ENCODE measurements around the gene CHKA. TPM values are rescaled to one million over a fixed set of nuclear protein-coding genes. Genes with fewer than 3 reads are reported as not detected.

Gene CHKA
- total and polyA plus RNA-seq, 2 of the 8 experiments (the other 6 are each of a cell fraction or from before 2014, with no cell fraction given) = 61.2 to 86.6 TPM

DNA sequence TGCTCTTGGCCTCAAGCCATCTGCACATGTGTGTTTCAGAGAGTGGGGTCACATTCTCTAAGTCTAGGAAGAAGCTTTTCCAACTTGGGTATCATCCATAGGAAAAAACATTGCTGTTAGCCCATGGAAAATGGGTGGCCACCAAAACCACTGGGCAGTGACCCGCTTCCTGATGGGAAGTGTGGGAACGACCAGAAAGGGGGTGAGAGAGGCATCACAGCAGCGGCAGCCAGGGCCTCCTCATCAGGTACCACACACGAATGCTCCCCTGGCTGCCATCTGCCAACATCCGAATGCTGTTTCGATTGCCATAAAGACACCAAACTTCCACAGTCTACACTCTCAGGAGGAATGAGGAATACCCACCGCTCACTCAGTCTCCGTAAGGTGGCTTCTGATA, 40.3 kb downstream of the CHKA start:
- WGBS, 2 experiments (ENCODE audit: extremely low coverage in 1 of 2, insufficient coverage in 1 of 2, insufficient read length in 1 of 2, insufficient replicate concordance in 2 of 2, low coverage in 1 of 2, low lambda C conversion rate in 2 of 2, missing lambda C conversion rate in 1 of 2) = 97% methylated on average over 8 of the region's 8 CpGs; no CpG with 5 or more reads in 1 of the 2 experiments

More for the DNA sequence above, 40.3 kb downstream of the CHKA start:
- Histone ChIP-seq H3K79me1 (ENCODE audit: low read depth, low read length) (peaks cover 17% of the 10 kb centered on the region), H4K91ac (replicated peaks; ENCODE audit: insufficient read length, low read length) (no peak overlapping the region), H3K36me3 (ENCODE audit: control insufficient read depth in 2 of 4, insufficient read depth in 4 of 4, low read length in 3 of 4) (peaks cover 5 to 37% (median 16%) of the 10 kb centered on the region in 4 experiments; a peak in 7 of 8 replicates), H2BK12ac (ENCODE audit: low read depth, low read length) (no peak overlapping the region), H3K9ac (replicated peaks in 1 of 4; ENCODE audit: extremely low read depth in 1 of 4, low read depth in 3 of 4, low read length in 3 of 4) (no peak overlapping the region), H3K4me1 (replicated peaks in 1 of 4; ENCODE audit: control insufficient read depth in 3 of 4, insufficient read depth in 4 of 4, low read length in 3 of 4) (no peaks in the 10 kb centered on the region), H4K8ac (ENCODE audit: extremely low read depth, insufficient read depth, low read length) (no peak overlapping the region), H3K79me2 (ENCODE audit: control insufficient read depth in 1 of 2, insufficient read depth in 2 of 2, low read length in 2 of 2) (peaks cover 3 to 65% of the 10 kb centered on the region in 2 experiments; a peak in 3 of 4 replicates), H2AK5ac (ENCODE audit: low read depth, low read length) (no peak overlapping the region), H3K27ac (ENCODE audit: low read depth, low read length) (no peak overlapping the region), H3K14ac (ENCODE audit: insufficient read length) (no peak overlapping the region), H4K5ac (ENCODE audit: insufficient read length, low read depth, low read length) (no peak overlapping the region), H2BK120ac (replicated peaks; ENCODE audit: low read depth, low read length) (no peak overlapping the region), H3K23ac (ENCODE audit: insufficient read length) (no peak overlapping the region), H4K20me1 (replicated peaks in 1 of 2; ENCODE audit: control insufficient read depth in 1 of 2, insufficient read depth in 2 of 2, low read length in 2 of 2) (peaks cover 5 to 19% of the 10 kb centered on the region in 2 experiments), H3K27me3 (replicated peaks in 1 of 4; ENCODE audit: control insufficient read depth in 3 of 4, extremely low read depth in 1 of 4, insufficient read depth in 3 of 4, low read length in 3 of 4) (no peaks in the 10 kb centered on the region), H2AFZ (ENCODE audit: low read length) (no peak overlapping the region), H3K9me3 (ENCODE audit: insufficient read depth in 2 of 2, low read depth in 1 of 2, low read length in 1 of 2) (no peaks in the 10 kb centered on the region), H2BK5ac (ENCODE audit: low read depth, low read length) (no peak overlapping the region), H3K4me2 (ENCODE audit: insufficient read depth in 1 of 2, low read depth in 2 of 2, low read length in 2 of 2) (no peak overlapping the region), H3K56ac (replicated peaks; ENCODE audit: insufficient read length, low read depth, low read length) (no peak overlapping the region), H3K23me2 (ENCODE audit: low read depth, low read length) (no peaks in the 10 kb centered on the region), H3K4me3 (ENCODE audit: extremely low read depth in 1 of 4, insufficient read depth in 2 of 4, low read depth in 3 of 4, low read length in 4 of 4) (no peak overlapping the region), H3K4ac (replicated peaks; ENCODE audit: insufficient read length, low read depth, low read length) (no peak overlapping the region), H2BK20ac (ENCODE audit: low read length) (no peak overlapping the region), H2BK15ac (ENCODE audit: low read length) (no peak overlapping the region), H3K18ac (ENCODE audit: extremely low read depth, low read length) (no peak overlapping the region)
- ChIA-PET CTCF (ENCODE audit: partially characterized antibody) (interaction anchor here (1.0 kb wide), 1 partner anchor 129 kb away, joined by 4 read pairs; no protein-coding TSS in a partner anchor), POLR2A (ENCODE audit: partially characterized antibody) (interaction anchor here (1.0 to 3.4 kb wide), 2 partner anchors 9 to 14 kb away, joined by 3 to 12 read pairs; no protein-coding TSS in a partner anchor)
- TF ChIP-seq E2F6 (IDR thresholded peaks at IDR 0.05) = no peak
- DNase-seq (ENCODE audit: low read depth in 1 of 2, low spot score in 2 of 2) = no peak
- no peak for FAIRE-seq

All from H1 (cell line).